Body of pancreas (tissue), 4 donors: ENCODE data around the gene PSMC3. TPM values are rescaled to one million over a fixed set of nuclear protein-coding genes. Genes with fewer than 3 reads are reported as not detected.
A peak's percentile ranks its signal among the peaks of the same experiment; 100 is the strongest.

Experiments used
- ATAC-seq: fragments of 150-250 bp; one replicate; pipeline ENCODE4 v1.9.1; 2016
- DNase-seq, 4 donors: peaks; one replicate each; pipeline ENCODE4 v3.0.0-alpha.2; 2019
- H3K27ac ChIP-seq, 4 donors: fragments of 200-600 bp; sonication (generic); 1 replicate in 3 of 4; 2 replicates in 1 of 4; pipeline versions ENCODE4 v1.5.1 to v1.6.1; 2016 to 2019; ENCODE audit warnings: mild to moderate bottlenecking in 1 of 4, mixed read lengths in 1 of 4, moderate library complexity in 1 of 4
- H3K27me3 ChIP-seq, 2 donors: fragments of 200-600 bp; sonication (generic); one replicate each; pipeline ENCODE4 v1.6.0; 2016; ENCODE audit warnings: mild to moderate bottlenecking in 1 of 2
- H3K36me3 ChIP-seq, 2 donors: fragments of 200-600 bp; sonication (generic); replicated peaks in 1 of 2; 2 replicates each; pipeline ENCODE4 v1.5.1; 2016; ENCODE audit warnings: low read depth in 2 of 2; ENCODE audit not compliant: insufficient read depth in 1 of 2
- H3K4me1 ChIP-seq: fragments of 200-600 bp; sonication (generic); one replicate; pipeline ENCODE4 v1.6.0; 2016
- H3K4me3 ChIP-seq, 2 donors: fragments of 200-600 bp; sonication (generic); 1 replicate in 1 of 2; 2 replicates in 1 of 2; pipeline ENCODE4 v1.5.1; 2016 to 2019
- H3K9me3 ChIP-seq, 3 donors: fragments of 200-600 bp; sonication (generic); 1 replicate in 2 of 3; 2 replicates in 1 of 3; pipeline ENCODE4 v1.5.1; 2016
- CTCF ChIP-seq, 7 experiments: fragments of 450-650 bp in 4 of 7; fragments of 200-600 bp in 3 of 7; sonication (generic) in 3 of 7; IDR thresholded peaks; one replicate each; pipeline ENCODE4 v1.5.1; 2016 to 2019; ENCODE audit warnings: antibody characterized with exemption in 7 of 7
- POLR2A ChIP-seq, 3 donors: fragments of 450-650 bp; IDR thresholded peaks; one replicate each; pipeline ENCODE4 v1.6.1; 2016; ENCODE audit warnings: antibody characterized with exemption in 3 of 3, mild to moderate bottlenecking in 2 of 3
- WGBS, 2 donors: methylation state at CpG; one replicate each; pipeline ENCODE4 v1.1.5; 2017; 5-methylcytosine and 5-hydroxymethylcytosine counted together
- intact Hi-C: fragments of 100-400 bp; cut with DNase I; formaldehyde crosslinking; loops from one replicate; pipeline ENCODE4 v1.15.1; 2023
- total RNA-seq, 2 donors: library from RNA; depleted of rRNA; stranded (reverse); fragments of >200 nt; gene quantifications; one replicate each; pipeline ENCODE4 v1.1.0, GENCODE V29; 2016

PSMC3 gene
- total RNA-seq, 2 donors from 2014 or later, result 43.8 to 62.8 TPM

- 59 to 67% methylated on average over 5 to 8 of the region's 8 CpGs for WGBS, 2 donors
- intact Hi-C loops, result no loop called here
- DNase-seq, result no peak
Measured at GRCh38 chr11:47449541-47449940, 23.3 kb upstream of the PSMC3 start.

GRCh38 chr11:47448566-47449427 is 22.6 kb upstream of the PSMC3 start, which contains the start of gene RAPSN:
RAPSN (minus strand) TSS chr11:47449136; CDS start chr11:47448964, 172 bp downstream.
- peak; percentile 50 for ATAC-seq
- DNase-seq, result peak in 3 of 4 donors; percentile 17 to 51 (median 23)
- Histone ChIP-seq H3K36me3 (no peaks in the 10 kb centered on the region), H3K9me3 (no peaks in the 10 kb centered on the region), H3K27ac (no peak within 1 kb of the TSS), H3K4me3 (no peak within 1 kb of the TSS), H3K27me3 (no peaks in the 10 kb centered on the region), H3K4me1 (no peaks in the 10 kb centered on the region)
- TF ChIP-seq CTCF (IDR thresholded peaks at IDR 0.05) (no peak), POLR2A (IDR thresholded peaks at IDR 0.05) (no peak)
- intact Hi-C loops, result no loop called here
- WGBS, 2 donors, result 66 to 89% methylated on average over 18 to 29 of the region's 32 CpGs

More at GRCh38 chr11:47449541-47449940, 23.3 kb upstream of the PSMC3 start:
- Histone ChIP-seq H3K4me3 (no peak overlapping the region), H3K27ac (no peak overlapping the region), H3K27me3 (no peaks in the 10 kb centered on the region), H3K36me3 (no peaks in the 10 kb centered on the region), H3K9me3 (no peaks in the 10 kb centered on the region), H3K4me1 (peaks cover 5% of the 10 kb centered on the region)
- TF ChIP-seq POLR2A (IDR thresholded peaks at IDR 0.05) (no peak), CTCF (IDR thresholded peaks at IDR 0.05) (no peak)
- no peak for ATAC-seq

GRCh38 chr11:47447906-47448305 is 21.7 kb upstream of the PSMC3 start:
- no peak for ATAC-seq

GRCh38 chr11:47446833-47447232 is 20.6 kb upstream of the PSMC3 start:
- TF ChIP-seq POLR2A (IDR thresholded peaks at IDR 0.05) (no peak), CTCF (IDR thresholded peaks at IDR 0.05) (no peak)
- no peak overlapping the region for H3K4me3 ChIP-seq
- no peaks in the 10 kb centered on the region for H3K36me3 ChIP-seq
- ATAC-seq (no peak), DNase-seq (no peak)
- H3K4me1 ChIP-seq, result no peaks in the 10 kb centered on the region
- H3K27me3 ChIP-seq, result no peaks in the 10 kb centered on the region
- H3K27ac ChIP-seq, result no peak overlapping the region
- intact Hi-C loops, result no loop called here
- 89 to 92% methylated on average over 7 to 9 of the region's 9 CpGs for WGBS, 2 donors
- H3K9me3 ChIP-seq, result no peaks in the 10 kb centered on the region

More at GRCh38 chr11:47447906-47448305, 21.7 kb upstream of the PSMC3 start:
- Histone ChIP-seq H3K4me3 (no peak overlapping the region), H3K27me3 (no peaks in the 10 kb centered on the region), H3K9me3 (no peaks in the 10 kb centered on the region), H3K27ac (no peak overlapping the region), H3K36me3 (no peaks in the 10 kb centered on the region), H3K4me1 (no peaks in the 10 kb centered on the region)
- WGBS, 2 donors, result 89% methylated on average over 12 of the region's 12 CpGs; no CpG with 5 or more reads in 1 of the 2 donors
- intact Hi-C loops, result no loop called here
- DNase-seq, result no peak
- no peak for TF ChIP-seq POLR2A (IDR thresholded peaks at IDR 0.05)
- no peak for TF ChIP-seq CTCF (IDR thresholded peaks at IDR 0.05)
